Measurements from ENCODE around the gene KCNJ14. TPM values are rescaled to one million over a fixed set of nuclear protein-coding genes. Genes with fewer than 3 reads are reported as not detected.
A peak's percentile ranks its signal among the peaks of the same experiment; 100 is the strongest.

Gene KCNJ14
- polyA plus RNA-seq, 3 donors, result 0.09 to 0.56 TPM; not detected in 1

- Mint-ChIP-seq H3K36me3 (peaks cover 9 to 22% of the 10 kb centered on the region in 2 donors), H3K4me1 (peaks cover 17% of the 10 kb centered on the region), H3K9me3 (peaks cover 0 to 3% (median 0%) of the 10 kb centered on the region in 7 donors), H3K27me3 (ENCODE audit: low read depth in 3 of 3) (peaks cover 3 to 26% (median 19%) of the 10 kb centered on the region in 3 donors), H3K27ac (peak overlapping the region in 1 of 7 donors; percentile 42), H3K4me3 (no peak overlapping the region)
- Histone ChIP-seq H3K27me3 (ENCODE audit: control insufficient read depth in 2 of 2, insufficient read depth in 2 of 2, low read length in 2 of 2) (no peaks in the 10 kb centered on the region), H3K4me3 (replicated peaks in 1 of 3; ENCODE audit: low read depth in 2 of 3, low read length in 3 of 3) (no peak overlapping the region), H3K4me1 (ENCODE audit: control insufficient read depth in 1 of 2, insufficient read depth in 2 of 2, low read length in 2 of 2) (peaks cover 15 to 17% of the 10 kb centered on the region in 2 donors), H3K27ac (ENCODE audit: low read depth in 1 of 2, low read length in 2 of 2) (no peak overlapping the region), H3K79me2 (ENCODE audit: insufficient read depth, low read length) (no peaks in the 10 kb centered on the region), H2AFZ (ENCODE audit: insufficient read depth, low read depth, low read length, poor library complexity, severe bottlenecking) (no peak overlapping the region), H3K9ac (ENCODE audit: insufficient read depth, low read length, poor library complexity, severe bottlenecking) (no peak overlapping the region), H4K20me1 (ENCODE audit: insufficient read depth, low read length) (no peaks in the 10 kb centered on the region), H3K36me3 (replicated peaks in 1 of 2; ENCODE audit: control insufficient read depth in 1 of 2, insufficient read depth in 2 of 2, low read length in 2 of 2) (peaks cover 16 to 17% of the 10 kb centered on the region in 2 donors), H3K4me2 (replicated peaks; ENCODE audit: extremely low read depth, low read length, poor library complexity, severe bottlenecking) (no peak overlapping the region), H3K9me3 (replicated peaks in 1 of 2; ENCODE audit: control insufficient read depth in 1 of 2, insufficient read depth in 1 of 2, low read length in 2 of 2) (no peaks in the 10 kb centered on the region)
- TF ChIP-seq CTCF (IDR thresholded peaks at IDR 0.05), result no peak
- intact Hi-C loops (cut with micrococcal nuclease), result no loop called here
- 92% methylated on average over 5 of the region's 7 CpGs for WGBS (ENCODE audit: insufficient coverage)
- DNase-seq, result no peak
Measured at GRCh38 chr19:48481846-48482639, 26.7 kb downstream of the KCNJ14 start.

DNA sequence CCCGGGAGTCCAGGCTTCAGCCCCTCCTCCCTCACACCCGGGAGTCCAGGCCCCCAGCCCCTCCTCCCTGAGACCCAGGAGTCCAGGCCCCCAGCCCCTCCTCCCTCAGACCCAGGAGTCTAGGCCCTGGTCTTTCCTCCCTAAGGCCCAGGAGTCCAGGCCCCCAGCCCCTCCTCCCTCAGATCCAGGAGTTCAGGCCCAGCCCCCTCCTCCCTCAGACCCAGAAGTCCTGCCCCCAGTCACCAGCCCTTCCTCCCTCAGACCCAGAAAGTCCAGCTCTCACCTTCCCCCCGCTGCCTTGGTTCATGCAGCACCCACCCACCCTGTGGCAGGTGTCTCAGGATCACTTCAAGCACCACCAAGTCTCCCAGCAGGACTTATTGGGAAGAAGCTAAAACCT is 27.9 kb downstream of the KCNJ14 start:
- Histone ChIP-seq H3K4me3 (replicated peaks in 1 of 3; ENCODE audit: low read depth in 2 of 3, low read length in 3 of 3) (no peak overlapping the region), H3K27ac (ENCODE audit: low read depth in 1 of 2, low read length in 2 of 2) (no peak overlapping the region), H3K9me3 (replicated peaks in 1 of 2; ENCODE audit: control insufficient read depth in 1 of 2, insufficient read depth in 1 of 2, low read length in 2 of 2) (no peaks in the 10 kb centered on the region), H3K4me1 (ENCODE audit: control insufficient read depth in 1 of 2, insufficient read depth in 2 of 2, low read length in 2 of 2) (peaks cover 15 to 17% of the 10 kb centered on the region in 2 donors), H3K9ac (ENCODE audit: insufficient read depth, low read length, poor library complexity, severe bottlenecking) (no peak overlapping the region), H2AFZ (ENCODE audit: insufficient read depth, low read depth, low read length, poor library complexity, severe bottlenecking) (no peak overlapping the region), H3K27me3 (ENCODE audit: control insufficient read depth in 2 of 2, insufficient read depth in 2 of 2, low read length in 2 of 2) (no peaks in the 10 kb centered on the region), H3K36me3 (replicated peaks in 1 of 2; ENCODE audit: control insufficient read depth in 1 of 2, insufficient read depth in 2 of 2, low read length in 2 of 2) (peaks cover 3 to 5% of the 10 kb centered on the region in 2 donors), H3K4me2 (replicated peaks; ENCODE audit: extremely low read depth, low read length, poor library complexity, severe bottlenecking) (no peak overlapping the region), H4K20me1 (ENCODE audit: insufficient read depth, low read length) (no peaks in the 10 kb centered on the region), H3K79me2 (ENCODE audit: insufficient read depth, low read length) (no peaks in the 10 kb centered on the region)
- TF ChIP-seq CTCF (IDR thresholded peaks at IDR 0.05), result no peak
- peaks cover 17% of the 10 kb centered on the region for H3K4me1 Mint-ChIP-seq
- peaks cover 0 to 3% (median 0%) of the 10 kb centered on the region in 7 donors for H3K9me3 Mint-ChIP-seq
- no peak overlapping the region for H3K4me3 Mint-ChIP-seq
- intact Hi-C loops (cut with micrococcal nuclease), result no loop called here
- no peak overlapping the region for H3K27ac Mint-ChIP-seq
- no peak for DNase-seq
- peaks cover 7 to 11% of the 10 kb centered on the region in 2 donors for H3K36me3 Mint-ChIP-seq
- WGBS (ENCODE audit: insufficient coverage), result 73% methylated on average over 3 of the region's 3 CpGs
- peaks cover 5 to 28% (median 22%) of the 10 kb centered on the region in 3 donors for H3K27me3 Mint-ChIP-seq (ENCODE audit: low read depth in 3 of 3)
